Loucy (cell line): ENCODE results near the gene VCAN.

Source experiments
- H2AFZ ChIP-seq: fragments of 200-600 bp; sonication (generic); 2 replicates; pipeline ENCODE4 v1.6.0; 2016; ENCODE audit warnings: antibody characterized with exemption, mild to moderate bottlenecking, low read length, moderate library complexity
- H3F3A ChIP-seq: fragments of 200-600 bp; 2 replicates; pipeline ENCODE4 v1.6.0; 2016; ENCODE audit warnings: antibody characterized with exemption, low read depth, mild to moderate bottlenecking
- H3K27me3 ChIP-seq: fragments of 200-600 bp; sonication (generic); 2 replicates; pipeline ENCODE4 v1.6.1; 2014; ENCODE audit warnings: low read length, mild to moderate bottlenecking; ENCODE audit not compliant: insufficient read depth, poor library complexity, severe bottlenecking
- H3K36me3 ChIP-seq: fragments of 200-600 bp; sonication (generic); 2 replicates; pipeline ENCODE4 v1.6.1; 2016; ENCODE audit warnings: low read length; ENCODE audit not compliant: insufficient read depth
- H3K4me1 ChIP-seq: fragments of 200-600 bp; sonication (generic); 2 replicates; pipeline ENCODE4 v1.5.1; 2014; ENCODE audit warnings: low read length, mild to moderate bottlenecking; ENCODE audit not compliant: insufficient read depth, poor library complexity, severe bottlenecking
- H3K4me2 ChIP-seq: fragments of 200-600 bp; sonication (generic); 2 replicates; pipeline ENCODE4 v1.6.0; 2014; ENCODE audit warnings: antibody characterized with exemption, low read length, low read depth, mild to moderate bottlenecking; ENCODE audit not compliant: poor library complexity, severe bottlenecking
- H3K4me3 ChIP-seq: fragments of 200-600 bp; sonication (generic); 2 replicates; pipeline ENCODE4 v1.5.1; 2014; ENCODE audit warnings: low read length, mild to moderate bottlenecking, mixed read lengths; ENCODE audit not compliant: poor library complexity, severe bottlenecking
- H3K79me2 ChIP-seq: fragments of 200-600 bp; sonication (generic); 2 replicates; pipeline ENCODE4 v1.6.1; 2014; ENCODE audit warnings: low read length; ENCODE audit not compliant: insufficient read depth
- H3K9ac ChIP-seq: fragments of 200-600 bp; sonication (generic); 2 replicates; pipeline ENCODE4 v1.6.0; 2014; ENCODE audit warnings: mild to moderate bottlenecking, low read depth, low read length, moderate library complexity; ENCODE audit not compliant: poor library complexity, severe bottlenecking
- H3K9me2 ChIP-seq: fragments of 200-600 bp; sonication (generic); replicated peaks from 2 replicates; pipeline ENCODE4 v1.6.1; 2016; ENCODE audit warnings: low read depth, low read length, mixed read lengths
- H3K9me3 ChIP-seq: fragments of 200-600 bp; sonication (generic); 2 replicates; pipeline ENCODE4 v1.6.1; 2014; ENCODE audit warnings: mild to moderate bottlenecking, antibody characterized with exemption, low read length, low read depth; ENCODE audit not compliant: insufficient read depth
- H4K20me1 ChIP-seq: fragments of 200-600 bp; sonication (generic); 2 replicates; pipeline ENCODE4 v1.6.0; 2014; ENCODE audit warnings: antibody characterized with exemption, low read length, mild to moderate bottlenecking; ENCODE audit not compliant: insufficient read depth, poor library complexity, severe bottlenecking
- EZH2phosphoT487 ChIP-seq: fragments of 200-600 bp; IDR thresholded peaks from 2 replicates; pipeline ENCODE4 v1.6.1; 2018; ENCODE audit warnings: antibody characterized with exemption, mild to moderate bottlenecking, moderate library complexity, borderline replicate concordance
- TF ChIP-seq, protein P1 (sequence below): fragments of 200-600 bp; sonication (generic); conservative IDR thresholded peaks from 2 replicates; pipeline ENCODE4 v1.5.1; 2014; ENCODE audit warnings: mild to moderate bottlenecking, antibody characterized with exemption, low read length

VCAN gene

DNA sequence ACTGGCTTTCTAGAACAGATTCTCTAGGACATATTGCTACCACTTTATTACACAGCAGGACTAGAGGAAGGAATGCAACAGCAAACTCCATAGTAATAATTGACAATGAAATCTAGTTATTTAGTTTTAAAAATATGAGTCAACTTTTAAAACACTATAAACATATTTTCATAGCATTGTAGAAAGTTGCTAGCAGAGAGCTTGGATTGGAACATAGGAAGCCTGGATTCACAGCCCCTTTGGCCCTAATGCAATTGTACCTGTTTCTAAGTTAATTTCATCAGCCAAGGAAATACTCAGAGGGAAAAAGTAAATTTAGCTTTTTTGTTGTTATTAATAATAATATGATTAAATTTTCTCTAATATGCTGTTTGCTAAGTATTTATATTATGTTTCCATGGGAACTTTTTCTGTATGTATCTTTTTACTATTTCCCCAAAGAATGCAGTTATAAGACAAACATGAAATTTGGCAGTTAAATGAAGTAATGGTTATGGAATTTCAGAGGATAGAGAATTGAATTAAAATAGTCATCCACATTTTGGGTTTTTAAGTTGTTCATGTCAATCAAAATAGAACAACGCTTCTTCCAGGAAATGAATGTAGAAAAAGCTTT is 45.6 kb downstream of the VCAN start:
- H3K9me3 ChIP-seq: no peaks in the 10 kb centered on the region
- H3K9me2 ChIP-seq: no peaks in the 10 kb centered on the region
- no peak overlapping the region for H3K4me2 ChIP-seq
- TF ChIP-seq, protein P1, sequence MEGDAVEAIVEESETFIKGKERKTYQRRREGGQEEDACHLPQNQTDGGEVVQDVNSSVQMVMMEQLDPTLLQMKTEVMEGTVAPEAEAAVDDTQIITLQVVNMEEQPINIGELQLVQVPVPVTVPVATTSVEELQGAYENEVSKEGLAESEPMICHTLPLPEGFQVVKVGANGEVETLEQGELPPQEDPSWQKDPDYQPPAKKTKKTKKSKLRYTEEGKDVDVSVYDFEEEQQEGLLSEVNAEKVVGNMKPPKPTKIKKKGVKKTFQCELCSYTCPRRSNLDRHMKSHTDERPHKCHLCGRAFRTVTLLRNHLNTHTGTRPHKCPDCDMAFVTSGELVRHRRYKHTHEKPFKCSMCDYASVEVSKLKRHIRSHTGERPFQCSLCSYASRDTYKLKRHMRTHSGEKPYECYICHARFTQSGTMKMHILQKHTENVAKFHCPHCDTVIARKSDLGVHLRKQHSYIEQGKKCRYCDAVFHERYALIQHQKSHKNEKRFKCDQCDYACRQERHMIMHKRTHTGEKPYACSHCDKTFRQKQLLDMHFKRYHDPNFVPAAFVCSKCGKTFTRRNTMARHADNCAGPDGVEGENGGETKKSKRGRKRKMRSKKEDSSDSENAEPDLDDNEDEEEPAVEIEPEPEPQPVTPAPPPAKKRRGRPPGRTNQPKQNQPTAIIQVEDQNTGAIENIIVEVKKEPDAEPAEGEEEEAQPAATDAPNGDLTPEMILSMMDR: no peak
- no peak for TF ChIP-seq EZH2phosphoT487
- no peaks in the 10 kb centered on the region for H3F3A ChIP-seq
- no peak overlapping the region for H3K9ac ChIP-seq
- H2AFZ ChIP-seq: no peak overlapping the region
- no peaks in the 10 kb centered on the region for H3K79me2 ChIP-seq
- H4K20me1 ChIP-seq: no peaks in the 10 kb centered on the region
- H3K36me3 ChIP-seq: no peaks in the 10 kb centered on the region
- no peaks in the 10 kb centered on the region for H3K27me3 ChIP-seq
- H3K4me1 ChIP-seq: no peaks in the 10 kb centered on the region
- H3K4me3 ChIP-seq: no peak overlapping the region

DNA sequence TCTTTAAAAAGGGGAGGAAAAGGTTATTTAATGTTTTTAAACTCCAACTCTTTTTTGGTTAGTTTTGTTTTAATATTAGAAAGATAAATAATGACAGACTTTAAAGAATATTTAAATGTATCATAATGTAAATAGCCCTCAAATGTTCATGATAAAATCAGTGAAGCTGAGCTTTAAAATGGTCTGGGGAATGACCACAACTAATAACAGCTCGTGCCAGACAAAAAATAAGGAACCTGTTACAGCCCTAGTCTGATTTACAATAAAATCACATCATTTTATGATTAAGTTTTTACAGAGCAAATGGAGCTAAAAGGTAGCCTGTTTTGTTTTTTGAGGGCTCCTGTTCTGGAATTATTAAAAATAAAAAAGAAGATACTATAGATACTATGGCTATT is 46.1 kb downstream of the VCAN start:
- Histone ChIP-seq H3K27me3 (no peaks in the 10 kb centered on the region), H3F3A (no peaks in the 10 kb centered on the region), H3K9me3 (no peaks in the 10 kb centered on the region), H2AFZ (no peak overlapping the region), H4K20me1 (no peaks in the 10 kb centered on the region), H3K9ac (no peak overlapping the region), H3K36me3 (no peaks in the 10 kb centered on the region), H3K4me3 (no peak overlapping the region), H3K9me2 (no peaks in the 10 kb centered on the region), H3K4me1 (no peaks in the 10 kb centered on the region), H3K4me2 (no peak overlapping the region), H3K79me2 (no peaks in the 10 kb centered on the region)
- no peak for TF ChIP-seq EZH2phosphoT487
- TF ChIP-seq, protein P1: no peak

DNA sequence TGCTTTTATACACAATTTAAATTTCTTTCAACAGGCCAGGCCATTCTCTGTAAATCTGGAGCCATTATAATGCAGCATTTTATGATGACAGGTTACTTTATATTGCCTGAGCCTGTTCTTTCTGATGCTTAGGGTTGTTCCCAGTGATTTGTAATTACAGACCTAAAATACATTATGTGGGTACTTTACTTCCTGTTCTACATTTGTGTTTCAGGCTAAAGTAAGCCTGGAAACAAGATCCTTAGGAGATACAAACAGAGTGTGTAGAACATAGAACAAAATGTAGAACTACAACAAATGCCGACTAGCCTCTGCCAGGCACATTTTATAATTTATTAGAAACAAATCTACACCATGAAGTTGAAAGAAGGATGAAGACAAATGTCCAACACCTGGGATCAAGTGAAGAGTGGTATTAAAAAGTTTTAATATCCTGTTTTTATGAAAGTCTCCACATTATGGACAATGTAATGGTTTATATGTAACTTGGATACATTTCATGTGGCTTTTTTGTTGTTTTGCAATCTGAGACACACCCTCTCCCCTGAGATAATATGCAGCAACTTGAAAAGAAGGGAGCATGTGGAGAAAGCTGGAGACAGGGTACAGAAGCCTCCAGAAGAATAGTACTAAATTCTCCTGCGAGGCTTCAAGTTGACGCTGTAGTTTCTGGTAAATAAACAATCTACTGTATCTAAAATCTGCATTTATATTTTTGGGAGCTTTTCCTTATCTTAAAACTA is 46.9 kb downstream of the VCAN start:
- Histone ChIP-seq H2AFZ (no peak overlapping the region), H3K9ac (no peak overlapping the region), H3K36me3 (no peaks in the 10 kb centered on the region), H3K4me3 (no peak overlapping the region), H3K9me3 (no peaks in the 10 kb centered on the region), H3K27me3 (no peaks in the 10 kb centered on the region), H3K79me2 (no peaks in the 10 kb centered on the region), H4K20me1 (no peaks in the 10 kb centered on the region), H3K4me2 (no peak overlapping the region), H3K4me1 (no peaks in the 10 kb centered on the region), H3K9me2 (no peaks in the 10 kb centered on the region), H3F3A (no peaks in the 10 kb centered on the region)
- TF ChIP-seq EZH2phosphoT487: no peak
- TF ChIP-seq, protein P1: no peak
